Measurements from ENCODE around the gene CCT3. TPM values are rescaled to one million over a fixed set of nuclear protein-coding genes. Genes with fewer than 3 reads are reported as not detected.

The CCT3 gene
- total and polyA plus RNA-seq, 4 donors = 71.6 to 165 (median 139) TPM

- no peak overlapping the region for H3K27ac ChIP-seq (ENCODE audit: low read depth in 1 of 2, low read length in 1 of 2)
- no peak for TF ChIP-seq CTCF (IDR thresholded peaks at IDR 0.05; ENCODE audit: control extremely low read depth, extremely low read depth)
- H3K4me1 ChIP-seq (ENCODE audit: control insufficient read depth in 5 of 5, insufficient read depth in 5 of 5, low read length in 5 of 5) = peaks cover 0 to 19% (median 5%) of the 10 kb centered on the region in 5 donors
- DNase-seq = peak in 1 of 3 donors; percentile 58
- 85 to 89% methylated on average over 7 of the region's 7 CpGs for WGBS, 2 donors
- H3K9ac ChIP-seq (ENCODE audit: insufficient read depth in 1 of 2, low read length in 2 of 2) = no peak overlapping the region
- H3K9me3 ChIP-seq (ENCODE audit: control insufficient read depth in 4 of 4, insufficient read depth in 3 of 4, low read length in 3 of 4) = no peaks in the 10 kb centered on the region
- H3K4me3 ChIP-seq = no peak overlapping the region
- H3K36me3 ChIP-seq (ENCODE audit: control insufficient read depth in 4 of 4, insufficient read depth in 4 of 4, low read length in 4 of 4) = no peaks in the 10 kb centered on the region
- peaks cover 0 to 5% (median 0%) of the 10 kb centered on the region in 3 donors for H3K27me3 ChIP-seq (ENCODE audit: control insufficient read depth in 3 of 3, insufficient read depth in 3 of 3, low read length in 2 of 3)
- ATAC-seq (ENCODE audit: insufficient read depth, low FRiP score) = no peak
Observed at GRCh38 chr1:156368157-156368658, 30.1 kb upstream of the CCT3 start.

- no peaks in the 10 kb centered on the region for H3K9me3 ChIP-seq (ENCODE audit: control insufficient read depth in 4 of 4, insufficient read depth in 3 of 4, low read length in 3 of 4)
- H3K27me3 ChIP-seq (ENCODE audit: control insufficient read depth in 3 of 3, insufficient read depth in 3 of 3, low read length in 2 of 3) = peaks cover 0 to 5% (median 0%) of the 10 kb centered on the region in 3 donors
- no peaks in the 10 kb centered on the region for H3K36me3 ChIP-seq (ENCODE audit: control insufficient read depth in 4 of 4, insufficient read depth in 4 of 4, low read length in 4 of 4)
- H3K4me3 ChIP-seq = no peak overlapping the region
- WGBS, 2 donors = 82 to 83% methylated on average over 9 of the region's 9 CpGs
- H3K4me1 ChIP-seq (ENCODE audit: control insufficient read depth in 5 of 5, insufficient read depth in 5 of 5, low read length in 5 of 5) = peaks cover 0 to 19% (median 5%) of the 10 kb centered on the region in 5 donors
- DNase-seq (no peak), ATAC-seq (ENCODE audit: insufficient read depth, low FRiP score) (no peak)
- TF ChIP-seq CTCF (IDR thresholded peaks at IDR 0.05; ENCODE audit: control extremely low read depth, extremely low read depth) = no peak
- H3K9ac ChIP-seq (ENCODE audit: insufficient read depth in 1 of 2, low read length in 2 of 2) = no peak overlapping the region
- H3K27ac ChIP-seq (ENCODE audit: low read depth in 1 of 2, low read length in 1 of 2) = no peak overlapping the region
Observed at GRCh38 chr1:156367383-156368156, 29.5 kb upstream of the CCT3 start.

- no peak for DNase-seq
- TF ChIP-seq CTCF (IDR thresholded peaks at IDR 0.05; ENCODE audit: control extremely low read depth, extremely low read depth) = no peak
- H3K4me3 ChIP-seq = no peak overlapping the region
- WGBS, 2 donors = 87 to 93% methylated on average over 5 of the region's 5 CpGs
- H3K27ac ChIP-seq (ENCODE audit: low read depth in 1 of 2, low read length in 1 of 2) = no peak overlapping the region
- H3K27me3 ChIP-seq (ENCODE audit: control insufficient read depth in 3 of 3, insufficient read depth in 3 of 3, low read length in 2 of 3) = peaks cover 0 to 5% (median 0%) of the 10 kb centered on the region in 3 donors
- H3K4me1 ChIP-seq (ENCODE audit: control insufficient read depth in 5 of 5, insufficient read depth in 5 of 5, low read length in 5 of 5) = peaks cover 0 to 15% (median 4%) of the 10 kb centered on the region in 5 donors
- H3K36me3 ChIP-seq (ENCODE audit: control insufficient read depth in 4 of 4, insufficient read depth in 4 of 4, low read length in 4 of 4) = no peaks in the 10 kb centered on the region
- H3K9me3 ChIP-seq (ENCODE audit: control insufficient read depth in 4 of 4, insufficient read depth in 3 of 4, low read length in 3 of 4) = no peaks in the 10 kb centered on the region
- H3K9ac ChIP-seq (ENCODE audit: insufficient read depth in 1 of 2, low read length in 2 of 2) = no peak overlapping the region
- no peak for ATAC-seq (ENCODE audit: insufficient read depth, low FRiP score)
Observed at GRCh38 chr1:156366378-156367166, 28.5 kb upstream of the CCT3 start.
